ENCODE data around the gene ST3GAL4. TPM values are rescaled to one million over a fixed set of nuclear protein-coding genes. Genes with fewer than 3 reads are reported as not detected.

ST3GAL4 gene
- total RNA-seq, 6 experiments from 2014 or later, result 7.0 to 25.6 (median 17.5) TPM

DNA sequence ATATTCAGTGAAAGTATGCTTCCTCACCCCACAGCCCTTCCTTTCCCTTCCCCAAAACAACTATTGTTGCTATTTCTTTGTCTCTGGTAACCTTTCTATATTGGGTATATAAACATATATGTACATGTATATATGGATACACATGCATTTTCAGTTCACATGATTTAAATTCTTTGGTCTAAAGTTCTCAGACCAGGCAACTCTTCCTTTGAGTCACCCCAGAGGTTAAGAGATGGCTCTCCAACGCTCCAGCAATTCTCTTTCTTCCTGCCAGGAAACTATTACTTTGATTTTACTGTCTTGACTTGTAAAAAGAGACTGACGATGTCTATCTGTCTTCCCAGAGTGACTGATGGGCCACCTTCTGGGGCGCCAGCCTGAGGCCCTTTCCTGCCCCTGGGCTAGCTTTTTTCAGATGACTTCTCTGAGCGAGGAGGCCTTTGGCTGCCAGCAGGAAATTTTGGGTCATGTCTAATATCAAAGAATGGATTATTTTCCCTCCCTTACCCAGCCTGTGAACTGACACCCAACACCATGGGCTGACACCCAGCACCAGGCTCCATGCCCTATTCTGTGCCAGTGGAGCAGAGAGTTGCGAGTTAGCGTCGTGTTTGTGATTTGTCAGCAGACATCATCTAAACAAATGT lies 14.4 kb upstream of the ST3GAL4 start:
- intact Hi-C loops (cut with DNase I), result no loop called here
- Histone ChIP-seq H3K27ac (peak overlapping the region in 1 of 3 donors; percentile 4), H3K4me3 (no peak overlapping the region), H3K4me1 (peaks cover 0 to 20% (median 8%) of the 10 kb centered on the region in 4 donors), H3K36me3 (peaks cover 0 to 63% (median 29%) of the 10 kb centered on the region in 4 donors), H3K27me3 (no peaks in the 10 kb centered on the region), H3K9me3 (no peaks in the 10 kb centered on the region)
- TF ChIP-seq, protein P1, sequence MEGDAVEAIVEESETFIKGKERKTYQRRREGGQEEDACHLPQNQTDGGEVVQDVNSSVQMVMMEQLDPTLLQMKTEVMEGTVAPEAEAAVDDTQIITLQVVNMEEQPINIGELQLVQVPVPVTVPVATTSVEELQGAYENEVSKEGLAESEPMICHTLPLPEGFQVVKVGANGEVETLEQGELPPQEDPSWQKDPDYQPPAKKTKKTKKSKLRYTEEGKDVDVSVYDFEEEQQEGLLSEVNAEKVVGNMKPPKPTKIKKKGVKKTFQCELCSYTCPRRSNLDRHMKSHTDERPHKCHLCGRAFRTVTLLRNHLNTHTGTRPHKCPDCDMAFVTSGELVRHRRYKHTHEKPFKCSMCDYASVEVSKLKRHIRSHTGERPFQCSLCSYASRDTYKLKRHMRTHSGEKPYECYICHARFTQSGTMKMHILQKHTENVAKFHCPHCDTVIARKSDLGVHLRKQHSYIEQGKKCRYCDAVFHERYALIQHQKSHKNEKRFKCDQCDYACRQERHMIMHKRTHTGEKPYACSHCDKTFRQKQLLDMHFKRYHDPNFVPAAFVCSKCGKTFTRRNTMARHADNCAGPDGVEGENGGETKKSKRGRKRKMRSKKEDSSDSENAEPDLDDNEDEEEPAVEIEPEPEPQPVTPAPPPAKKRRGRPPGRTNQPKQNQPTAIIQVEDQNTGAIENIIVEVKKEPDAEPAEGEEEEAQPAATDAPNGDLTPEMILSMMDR (IDR thresholded peaks at IDR 0.05), result no peak
- TF ChIP-seq POLR2A (IDR thresholded peaks at IDR 0.05), result no peak
- DNase-seq (peak in 1 of 3 donors; percentile 10), ATAC-seq (no peak)
- WGBS (ENCODE audit: insufficient coverage, low coverage, low lambda C conversion rate, missing lambda C conversion rate), result 88% methylated on average over 3 of the region's 7 CpGs

DNA sequence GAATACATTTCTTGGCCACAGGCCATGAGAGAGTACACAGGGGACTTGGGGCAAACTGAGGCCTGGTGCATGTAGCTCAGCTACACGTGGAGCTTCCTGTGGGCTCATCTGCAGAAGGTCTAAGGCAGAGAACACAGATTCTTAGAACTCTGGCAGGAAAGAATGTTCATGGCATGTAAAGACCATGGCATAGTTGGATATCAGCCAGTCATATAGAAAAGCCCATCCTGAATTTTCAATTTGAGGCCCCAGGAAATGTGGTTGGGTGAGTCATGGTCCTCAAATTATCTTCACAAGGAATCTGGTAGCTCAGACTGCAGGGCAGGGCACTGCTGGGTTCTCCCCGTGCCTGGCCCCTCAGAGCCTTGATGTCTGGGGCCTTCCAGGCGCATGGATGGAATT lies 13.7 kb upstream of the ST3GAL4 start:
- WGBS (ENCODE audit: insufficient coverage, low coverage, low lambda C conversion rate, missing lambda C conversion rate), result 71% methylated on average over 2 of the region's 3 CpGs
- Histone ChIP-seq H3K36me3 (peaks cover 0 to 63% (median 29%) of the 10 kb centered on the region in 4 donors), H3K4me3 (no peak overlapping the region), H3K4me1 (peaks cover 0 to 13% (median 4%) of the 10 kb centered on the region in 4 donors), H3K9me3 (no peaks in the 10 kb centered on the region), H3K27ac (no peak overlapping the region), H3K27me3 (no peaks in the 10 kb centered on the region)
- intact Hi-C loops (cut with DNase I), result no loop called here
- TF ChIP-seq, protein P1 (IDR thresholded peaks at IDR 0.05), result no peak
- TF ChIP-seq POLR2A (IDR thresholded peaks at IDR 0.05), result no peak
- DNase-seq (peak in 1 of 3 donors; percentile 15), ATAC-seq (no peak)

DNA sequence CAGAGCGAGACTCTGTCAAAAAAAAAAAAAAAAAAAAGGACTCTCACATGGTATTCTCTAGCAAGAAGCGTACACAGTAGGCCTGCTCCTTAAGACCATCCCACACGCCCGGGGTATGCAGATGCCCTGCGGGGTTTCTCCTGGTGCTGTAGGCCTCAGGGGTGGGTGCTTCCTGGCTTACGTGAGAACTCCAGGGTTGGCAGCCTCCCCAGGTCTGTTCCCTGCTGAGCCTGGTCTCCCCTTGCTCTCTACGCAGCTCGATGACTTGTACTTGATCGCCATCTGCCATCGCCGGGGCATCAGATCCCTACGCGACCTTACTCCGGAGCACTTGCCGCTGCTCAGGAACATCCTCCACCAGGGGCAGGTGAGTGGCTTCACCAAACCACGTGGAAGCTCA lies 12.4 kb upstream of the ST3GAL4 start:
- H3K4me1 ChIP-seq, result no peaks in the 10 kb centered on the region
- WGBS (ENCODE audit: insufficient coverage, low coverage, low lambda C conversion rate, missing lambda C conversion rate), result 94% methylated on average over 9 of the region's 16 CpGs
- no peak for DNase-seq
- H3K4me3 ChIP-seq, result no peak overlapping the region
- no peak for ATAC-seq
- H3K9me3 ChIP-seq, result no peaks in the 10 kb centered on the region
- H3K27ac ChIP-seq, result no peak overlapping the region
- intact Hi-C loops (cut with DNase I), result no loop called here
- TF ChIP-seq, protein P1 (IDR thresholded peaks at IDR 0.05), result no peak
- TF ChIP-seq POLR2A (IDR thresholded peaks at IDR 0.05), result no peak
- peaks cover 0 to 63% (median 29%) of the 10 kb centered on the region in 4 donors for H3K36me3 ChIP-seq
- H3K27me3 ChIP-seq, result no peaks in the 10 kb centered on the region

DNA sequence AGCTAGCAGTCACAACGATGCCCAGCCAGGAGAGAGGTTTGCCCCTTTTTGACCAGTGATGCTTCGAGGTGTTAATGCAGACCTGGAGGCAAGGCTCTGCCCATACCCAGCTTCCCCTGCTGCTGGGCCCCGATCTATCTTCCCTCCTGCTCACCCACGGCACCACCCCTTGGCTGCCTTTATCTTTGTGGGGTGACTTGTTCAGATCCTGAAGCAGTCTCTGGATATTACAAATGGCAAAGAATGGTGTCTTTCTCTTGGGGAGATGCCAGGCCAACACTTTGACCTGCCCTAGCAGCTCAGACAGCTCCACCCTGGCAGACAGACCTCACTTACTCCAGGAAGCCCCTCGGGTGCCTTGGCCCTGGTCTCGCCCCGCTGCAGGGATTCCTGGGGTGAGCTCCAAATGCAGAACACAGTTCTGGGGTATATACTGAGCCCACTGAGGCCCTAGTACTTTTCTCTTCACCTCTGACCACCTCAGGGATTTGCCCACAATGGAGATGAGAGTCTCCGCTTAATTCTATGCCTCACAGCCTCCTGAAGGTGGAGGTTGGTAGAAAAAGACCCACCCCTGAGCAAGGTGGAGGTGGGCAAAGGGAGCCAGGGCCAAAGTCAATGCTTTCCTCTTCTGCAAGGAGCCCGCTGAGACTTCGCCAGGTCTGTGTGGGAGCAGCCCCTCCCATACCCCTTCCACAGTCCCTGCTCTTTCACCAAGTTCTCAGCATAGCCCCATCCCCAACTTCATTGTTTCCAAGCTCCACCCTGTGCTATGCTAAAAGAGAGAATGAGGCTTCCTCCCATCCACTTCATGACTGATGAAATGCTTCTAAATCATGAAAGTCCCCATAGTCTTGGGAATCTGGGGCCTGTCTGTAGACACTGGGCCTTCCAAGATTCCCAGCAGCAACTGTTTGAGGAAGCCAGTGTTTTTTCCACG lies 11.1 kb upstream of the ST3GAL4 start:
- intact Hi-C loops (cut with DNase I), result no loop called here
- TF ChIP-seq, protein P1 (IDR thresholded peaks at IDR 0.05), result no peak
- TF ChIP-seq POLR2A (IDR thresholded peaks at IDR 0.05), result no peak
- Histone ChIP-seq H3K4me1 (no peaks in the 10 kb centered on the region), H3K9me3 (no peaks in the 10 kb centered on the region), H3K4me3 (no peak overlapping the region), H3K27ac (no peak overlapping the region), H3K27me3 (no peaks in the 10 kb centered on the region), H3K36me3 (peaks cover 0 to 54% (median 23%) of the 10 kb centered on the region in 4 donors)
- WGBS (ENCODE audit: insufficient coverage, low coverage, low lambda C conversion rate, missing lambda C conversion rate), result 73% methylated on average over 6 of the region's 11 CpGs
- no peak for ATAC-seq
- peak in 1 of 3 donors; percentile 26 for DNase-seq

Measured in right lobe of liver (tissue), 6 donors.